HCT116 (cell line): ENCODE data around the gene YIPF4. TPM values are rescaled to one million over a fixed set of nuclear protein-coding genes. Genes with fewer than 3 reads are reported as not detected.
A peak's percentile ranks its signal among the peaks of the same experiment; 100 is the strongest.

ENCODE experiments used
- ATAC-seq: fragments of 200-7000 bp; cut with Tn5 transposase; 2 replicates; pipeline ENCODE4 v1.9.1; 2020; ENCODE audit warnings: mild to moderate bottlenecking, moderate library complexity
- BruUV-seq: library from RNA; stranded (reverse); fragments of 400-500 nt; replicated peaks from 2 replicates; lab custom pipeline; 2021; lab: Mats Ljungman, UMichigan
- CTCF ChIA-PET: fragments of 300-600 bp; sonication (Branson Sonifier 250); formaldehyde crosslinking; loops from one replicate; lab custom pipeline; 2021; ENCODE audit warnings: antibody characterized with exemption; lab: Charles Lee
- POLR2A ChIA-PET: fragments of 300-600, 350-600 bp; sonication (Branson Sonifier 250); formaldehyde crosslinking; loops from one replicate; lab custom pipeline; 2021; ENCODE audit warnings: antibody characterized with exemption; lab: Charles Lee
- RAD21 ChIA-PET, 2 experiments: fragments of 300-600 bp; sonication (Branson Sonifier 250); formaldehyde crosslinking; loops; one replicate each; lab custom pipeline; 2023; ENCODE audit warnings: low total read pairs in 2 of 2; ENCODE audit not compliant: uncharacterized antibody in 2 of 2, unreplicated experiment in 2 of 2, low non-redundant PET in 1 of 2; lab: Charles Lee
- DNase-seq: peaks from one replicate; pipeline ENCODE4 v3.0.0-alpha.2; 2010; ENCODE audit warnings: low read depth, low spot score
- H2AFZ ChIP-seq: fragments of 200-600 bp; shearing (Covaris generic), sonication (generic); 2 replicates; pipeline ENCODE4 v1.6.1; 2017; ENCODE audit warnings: low read depth, mixed run types, mixed read lengths, antibody characterized with exemption, low read length; ENCODE audit not compliant: poor library complexity, severe bottlenecking
- H3K27ac ChIP-seq: 2 replicates; pipeline ENCODE4 v1.5.1; 2012; ENCODE audit warnings: low read depth, low read length
- H3K27me3 ChIP-seq: fragments of 200-600 bp; sonication (generic); 2 replicates; pipeline ENCODE4 v1.6.1; 2016; ENCODE audit warnings: mixed run types, low read length, mixed read lengths; ENCODE audit not compliant: insufficient read depth
- H3K36me3 ChIP-seq, 2 experiments: fragments of 200-500 bp in 1 of 2; fragments of 200-600 bp in 1 of 2; sonication (Bioruptor generic) in 1 of 2; sonication (generic) in 1 of 2; 2 replicates each; pipeline versions ENCODE4 v1.5.1 to v1.6.1; 2014 to 2016; ENCODE audit warnings: low read length in 2 of 2, inconsistent platforms in 1 of 2, mixed read lengths in 1 of 2, mixed run types in 1 of 2; ENCODE audit not compliant: insufficient read depth in 2 of 2, control insufficient read depth in 1 of 2
- H3K4me1 ChIP-seq, 2 experiments: fragments of 200-600 bp in 1 of 2; sonication (generic) in 1 of 2; 2 replicates each; pipeline versions ENCODE4 v1.5.1 to v1.6.1; 2012 to 2017; ENCODE audit warnings: low read length in 2 of 2, inconsistent platforms in 1 of 2, mild to moderate bottlenecking in 1 of 2, mixed read lengths in 1 of 2, mixed run types in 1 of 2, moderate library complexity in 1 of 2; ENCODE audit not compliant: insufficient read depth in 2 of 2, control insufficient read depth in 1 of 2
- H3K4me2 ChIP-seq: fragments of 200-600 bp; sonication (generic); 2 replicates; pipeline ENCODE4 v1.6.1; 2017; ENCODE audit warnings: mixed run types, low read length, mixed read lengths
- H3K4me3 ChIP-seq, 2 experiments: fragments of 200-600 bp in 1 of 2; sonication (generic) in 1 of 2; replicated peaks in 1 of 2; 2 replicates each; pipeline ENCODE4 v1.5.1; 2011 to 2016; ENCODE audit warnings: low read length in 2 of 2, control low read depth in 1 of 2, low read depth in 1 of 2, mild to moderate bottlenecking in 1 of 2, mixed read lengths in 1 of 2, mixed run types in 1 of 2
- H3K79me2 ChIP-seq: fragments of 200-600 bp; sonication (generic); 2 replicates; pipeline ENCODE4 v1.6.1; 2017; ENCODE audit warnings: mild to moderate bottlenecking, mixed run types, low read length, moderate library complexity, mixed read lengths; ENCODE audit not compliant: insufficient read depth
- H3K9ac ChIP-seq: fragments of 200-600 bp; sonication (generic); 2 replicates; pipeline ENCODE4 v1.6.1; 2016; ENCODE audit warnings: low read length, mixed read lengths
- H3K9me2 ChIP-seq: fragments of 200-600 bp; sonication (generic), shearing (Covaris generic); 2 replicates; pipeline ENCODE4 v1.6.1; 2017; ENCODE audit warnings: mixed run types, mild to moderate bottlenecking, moderate library complexity; ENCODE audit not compliant: insufficient read depth
- H3K9me3 ChIP-seq, 2 experiments: fragments of 200-500 bp in 1 of 2; fragments of 200-600 bp in 1 of 2; sonication (Bioruptor generic) in 1 of 2; sonication (generic) in 1 of 2; 2 replicates each; pipeline ENCODE4 v1.6.1; 2014 to 2017; ENCODE audit warnings: low read length in 2 of 2, mixed read lengths in 2 of 2, inconsistent platforms in 1 of 2, low read depth in 1 of 2, mild to moderate bottlenecking in 1 of 2, mixed run types in 1 of 2, moderate library complexity in 1 of 2; ENCODE audit not compliant: control insufficient read depth in 1 of 2, insufficient read depth in 1 of 2
- H4K20me1 ChIP-seq: fragments of 200-600 bp; sonication (generic), shearing (Covaris generic); 2 replicates; pipeline ENCODE4 v1.6.1; 2017; ENCODE audit warnings: mixed run types, mild to moderate bottlenecking, moderate library complexity; ENCODE audit not compliant: insufficient read depth
- CBX3 ChIP-seq: IDR thresholded peaks from 2 replicates; pipeline ENCODE4 v1.6.1; 2012; ENCODE audit warnings: low read depth
- CEBPB ChIP-seq: IDR thresholded peaks from 2 replicates; pipeline ENCODE4 v1.6.1; 2012; ENCODE audit warnings: low read depth
- ELF1 ChIP-seq: IDR thresholded peaks from 2 replicates; pipeline ENCODE4 v1.6.1; 2012; ENCODE audit warnings: low read depth, borderline replicate concordance
- EZH2 ChIP-seq: fragments of 200-600 bp; sonication (generic); IDR thresholded peaks from 2 replicates; pipeline ENCODE4 v1.6.1; 2017; ENCODE audit warnings: antibody characterized with exemption, mixed run types
- FOSL1 ChIP-seq: IDR thresholded peaks from 2 replicates; pipeline ENCODE4 v1.6.1; 2012; ENCODE audit warnings: low read depth
- JUND ChIP-seq: IDR thresholded peaks from 2 replicates; pipeline ENCODE4 v1.6.1; 2012
- POLR2AphosphoS5 ChIP-seq: IDR thresholded peaks from 2 replicates; pipeline ENCODE4 v1.6.1; 2011; ENCODE audit warnings: mild to moderate bottlenecking, low read depth, low read length, moderate library complexity
- SIN3A ChIP-seq: IDR thresholded peaks from 2 replicates; pipeline ENCODE4 v1.6.1; 2012; ENCODE audit warnings: low read depth
- SP1 ChIP-seq: IDR thresholded peaks from 2 replicates; pipeline ENCODE4 v1.6.1; 2012; ENCODE audit warnings: low read depth
- ZFX ChIP-seq: fragments of 450-650 bp; IDR thresholded peaks from 2 replicates; pipeline ENCODE4 v1.6.1; 2017
- ZNF274 ChIP-seq: fragments of 200-500 bp; sonication (Bioruptor generic); IDR thresholded peaks from 2 replicates; pipeline ENCODE4 v1.6.1; 2014; ENCODE audit warnings: mild to moderate bottlenecking, low read depth, low read length, inconsistent platforms
- intact Hi-C: fragments of 100-400 bp; cut with micrococcal nuclease; formaldehyde crosslinking; loops from 2 replicates; pipeline ENCODE4 v1.10.0; 2022
- total RNA-seq: library from RNA; stranded (reverse); gene quantifications from one replicate; pipeline ENCODE4 v1.2.1, GENCODE V29; 2021; ENCODE audit not compliant: unreplicated experiment
- TF ChIP-seq, protein P1 (sequence below), 3 experiments: fragments of 200-600 bp in 1 of 3; sonication (generic) in 1 of 3; IDR thresholded peaks in 2 of 3; conservative IDR thresholded peaks in 1 of 3; 2 replicates each; pipeline ENCODE4 v1.5.1; 2012 to 2017; ENCODE audit warnings: low read depth in 2 of 3, low read length in 2 of 3, antibody characterized with exemption in 1 of 3, borderline replicate concordance in 1 of 3, control low read depth in 1 of 3, mild to moderate bottlenecking in 1 of 3, mixed read lengths in 1 of 3, mixed run types in 1 of 3, moderate library complexity in 1 of 3; ENCODE audit not compliant: insufficient read depth in 1 of 3

YIPF4 gene
- total RNA-seq, 1 experiment from 2014 or later: 29.8 TPM

DNA sequence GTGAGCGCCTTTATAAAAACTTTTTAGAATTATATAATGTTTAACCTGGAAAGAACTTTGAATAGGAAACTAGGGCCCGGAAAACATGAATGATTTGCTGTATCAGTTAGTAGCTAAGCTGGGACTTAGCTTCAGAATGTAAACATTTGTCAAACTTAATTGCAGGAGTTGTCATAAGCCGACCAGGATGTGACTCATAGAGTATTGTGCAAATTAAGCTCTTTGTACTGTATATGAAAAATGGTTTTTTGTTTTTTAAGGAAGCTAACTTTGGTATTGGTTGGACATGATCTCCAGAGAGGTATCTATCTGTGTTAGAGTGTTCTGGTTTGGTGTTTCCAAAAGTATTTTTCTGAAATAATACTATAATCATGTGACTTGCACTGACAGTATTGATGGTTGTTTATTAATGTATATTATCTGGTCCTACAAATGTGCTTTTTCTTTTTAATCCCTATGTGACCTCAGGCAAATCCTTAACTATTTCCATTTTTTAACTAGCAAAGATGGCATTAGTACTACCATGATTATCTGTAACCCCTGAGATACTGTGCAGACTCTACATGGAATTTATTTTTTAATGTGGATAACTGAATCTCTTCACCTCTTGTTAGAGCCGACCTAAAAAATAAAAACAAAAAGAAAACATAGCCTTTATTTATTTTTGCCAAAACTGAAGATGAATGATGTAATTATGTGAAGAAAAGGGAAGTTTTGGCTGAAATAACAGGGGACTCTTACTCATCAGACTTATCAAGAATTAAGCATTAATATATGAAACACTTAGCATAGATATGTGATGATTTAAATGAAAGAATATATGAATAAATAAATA is 11.7 kb downstream of the YIPF4 start:
- ATAC-seq: no peak
- H3K79me2 ChIP-seq: no peaks in the 10 kb centered on the region; the same call in none of the 2 replicates
- BruUV-seq: no TSS peak
- H3K9ac ChIP-seq: no peak overlapping the region
- peak; percentile 16 for DNase-seq
- no peaks in the 10 kb centered on the region for H3K27me3 ChIP-seq
- no peak overlapping the region for H3K4me3 ChIP-seq
- ChIA-PET POLR2A (no interaction called here), RAD21 (no interaction called here), CTCF (interaction anchor here (1.0 kb wide), 1 partner anchor 37 kb away, joined by 3 read pairs; no protein-coding TSS in a partner anchor)
- no peak overlapping the region for H3K27ac ChIP-seq
- intact Hi-C loops: no loop called here
- TF ChIP-seq CEBPB (peak; percentile 94), EZH2 (no peak), ZNF274 (no peak), POLR2AphosphoS5 (no peak), JUND (peak; percentile 62), ZFX (no peak), ELF1 (no peak), SP1 (peak; percentile 42; the same call in 1 of the 2 replicates), CBX3 (0 out of 2 replicates have a peak, but pooled peaks have one; percentile 26), FOSL1 (peak; percentile 70), SIN3A (no peak)
- TF ChIP-seq, protein P1, sequence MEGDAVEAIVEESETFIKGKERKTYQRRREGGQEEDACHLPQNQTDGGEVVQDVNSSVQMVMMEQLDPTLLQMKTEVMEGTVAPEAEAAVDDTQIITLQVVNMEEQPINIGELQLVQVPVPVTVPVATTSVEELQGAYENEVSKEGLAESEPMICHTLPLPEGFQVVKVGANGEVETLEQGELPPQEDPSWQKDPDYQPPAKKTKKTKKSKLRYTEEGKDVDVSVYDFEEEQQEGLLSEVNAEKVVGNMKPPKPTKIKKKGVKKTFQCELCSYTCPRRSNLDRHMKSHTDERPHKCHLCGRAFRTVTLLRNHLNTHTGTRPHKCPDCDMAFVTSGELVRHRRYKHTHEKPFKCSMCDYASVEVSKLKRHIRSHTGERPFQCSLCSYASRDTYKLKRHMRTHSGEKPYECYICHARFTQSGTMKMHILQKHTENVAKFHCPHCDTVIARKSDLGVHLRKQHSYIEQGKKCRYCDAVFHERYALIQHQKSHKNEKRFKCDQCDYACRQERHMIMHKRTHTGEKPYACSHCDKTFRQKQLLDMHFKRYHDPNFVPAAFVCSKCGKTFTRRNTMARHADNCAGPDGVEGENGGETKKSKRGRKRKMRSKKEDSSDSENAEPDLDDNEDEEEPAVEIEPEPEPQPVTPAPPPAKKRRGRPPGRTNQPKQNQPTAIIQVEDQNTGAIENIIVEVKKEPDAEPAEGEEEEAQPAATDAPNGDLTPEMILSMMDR (IDR thresholded peaks at IDR 0.05 in 2 of 3, conservative IDR thresholded peaks at IDR 0.05 in 1 of 3; ENCODE audit: borderline replicate concordance in 1 of 3, insufficient read depth in 1 of 3, low read depth in 2 of 3, low read length in 2 of 3): no peak
- peaks cover 3 to 9% of the 10 kb centered on the region in 2 experiments; a peak in 3 of 4 replicates for H3K4me1 ChIP-seq
- H3K9me2 ChIP-seq: no peaks in the 10 kb centered on the region
- no peaks in the 10 kb centered on the region for H4K20me1 ChIP-seq
- peak overlapping the region; percentile 9; the same call in 1 of the 2 replicates for H3K4me2 ChIP-seq
- H3K9me3 ChIP-seq: no peaks in the 10 kb centered on the region
- peaks cover 0 to 2% of the 10 kb centered on the region in 2 experiments; a peak in 2 of 4 replicates for H3K36me3 ChIP-seq
- no peak overlapping the region for H2AFZ ChIP-seq
